ENCODE data around the gene DGCR6.

GRCh38 chr22:18927020-18927419 is 20.9 kb downstream of the DGCR6 start:
- no peak for TF ChIP-seq CTCF (conservative IDR thresholded peaks at IDR 0.05 in 1 of 2, IDR thresholded peaks at IDR 0.05 in 1 of 2; ENCODE audit: low read depth in 1 of 2, low read length in 2 of 2)
- TF ChIP-seq EZH2 (IDR thresholded peaks at IDR 0.05; ENCODE audit: low read length, missing control alignments) = no peak

All from fibroblast of lung (primary cell).